Hepatocyte (in vitro differentiated cells): ENCODE measurements around the gene ZEB2. TPM values are rescaled to one million over a fixed set of nuclear protein-coding genes. Genes with fewer than 3 reads are reported as not detected.
A peak's percentile ranks its signal among the peaks of the same experiment; 100 is the strongest.

ENCODE experiments used
- DNase-seq: peaks from one replicate; pipeline ENCODE4 v3.0.0-alpha.2; 2016; ENCODE audit warnings: low spot score
- H2AFZ ChIP-seq: fragments of 200-600 bp; sonication (generic); 2 replicates; pipeline ENCODE4 v1.6.0; 2016; ENCODE audit warnings: antibody characterized with exemption, mild to moderate bottlenecking
- H3K27ac ChIP-seq: fragments of 200-600 bp; sonication (generic); 2 replicates; pipeline ENCODE4 v1.5.1; 2016; ENCODE audit warnings: mild to moderate bottlenecking
- H3K27me3 ChIP-seq: fragments of 200-600 bp; sonication (generic); 2 replicates; pipeline ENCODE4 v1.6.1; 2016
- H3K36me3 ChIP-seq: fragments of 200-600 bp; sonication (generic); replicated peaks from 2 replicates; pipeline ENCODE4 v1.5.1; 2016; ENCODE audit warnings: low read depth; ENCODE audit not compliant: insufficient read depth
- H3K4me1 ChIP-seq: fragments of 200-600 bp; sonication (generic); 2 replicates; pipeline ENCODE4 v1.5.1; 2016; ENCODE audit warnings: mild to moderate bottlenecking, moderate library complexity; ENCODE audit not compliant: insufficient read depth
- H3K4me2 ChIP-seq: fragments of 200-600 bp; sonication (generic); 2 replicates; pipeline ENCODE4 v1.6.0; 2016
- H3K4me3 ChIP-seq: fragments of 200-600 bp; sonication (generic); 2 replicates; pipeline ENCODE4 v1.5.1; 2016; ENCODE audit warnings: mild to moderate bottlenecking
- H3K79me2 ChIP-seq: fragments of 200-600 bp; sonication (generic); 2 replicates; pipeline ENCODE4 v1.6.0; 2017; ENCODE audit warnings: mild to moderate bottlenecking
- H3K9me2 ChIP-seq: fragments of 200-600 bp; sonication (generic); replicated peaks from 2 replicates; pipeline ENCODE4 v1.6.0; 2017; ENCODE audit warnings: mild to moderate bottlenecking; ENCODE audit not compliant: insufficient read depth
- H3K9me3 ChIP-seq: fragments of 200-600 bp; sonication (generic); 2 replicates; pipeline ENCODE4 v1.5.1; 2016; ENCODE audit warnings: low read depth, mild to moderate bottlenecking
- H4K20me1 ChIP-seq: fragments of 200-600 bp; sonication (generic); 2 replicates; pipeline ENCODE4 v1.6.0; 2016; ENCODE audit warnings: mild to moderate bottlenecking; ENCODE audit not compliant: insufficient read depth, poor library complexity, severe bottlenecking
- CTCF ChIP-seq: fragments of 200-600 bp; sonication (generic); IDR thresholded peaks from 2 replicates; pipeline ENCODE4 v1.5.1; 2016; ENCODE audit warnings: antibody characterized with exemption, mild to moderate bottlenecking; ENCODE audit not compliant: poor library complexity
- EZH2 ChIP-seq: fragments of 200-600 bp; sonication (generic); IDR thresholded peaks from 2 replicates; pipeline ENCODE4 v1.6.1; 2016; ENCODE audit warnings: antibody characterized with exemption, mild to moderate bottlenecking, borderline replicate concordance
- EZH2phosphoT487 ChIP-seq: fragments of 200-600 bp; sonication (generic); IDR thresholded peaks from one replicate; pipeline ENCODE4 v1.6.1; 2018; ENCODE audit warnings: antibody characterized with exemption, mild to moderate bottlenecking, low read depth, moderate library complexity; ENCODE audit not compliant: unreplicated experiment, severe bottlenecking
- WGBS: methylation state at CpG from one replicate; pipeline ENCODE4 v1.1.6; 2016; ENCODE audit warnings: low lambda C conversion rate; ENCODE audit errors: missing lambda C conversion rate; 5-methylcytosine and 5-hydroxymethylcytosine counted together
- polyA plus RNA-seq: library from polyadenylated mRNA; unstranded; fragments of >200 nt; fragmentation: Nextera tagmentation; extraction: Ambion mirVana; gene quantifications from 2 replicates; pipeline ENCODE4 v1.2.1, GENCODE V29; 2016
- total RNA-seq: library from RNA; depleted of rRNA; stranded (reverse); fragments of >200 nt; gene quantifications from 2 replicates; pipeline ENCODE4 v1.2.3, GENCODE V29; 2014

ZEB2 gene
- total and polyA plus RNA-seq, 2 experiments from 2014 or later, result 17.8 to 35.5 TPM

GRCh38 chr2:144452989-144453336 is 67.0 kb downstream of the ZEB2 start:
- Histone ChIP-seq H3K27ac (peak overlapping the region; percentile 12), H3K27me3 (peaks cover 69% of the 10 kb centered on the region), H3K4me3 (no peak overlapping the region), H4K20me1 (no peaks in the 10 kb centered on the region), H3K9me3 (no peaks in the 10 kb centered on the region), H3K36me3 (no peaks in the 10 kb centered on the region), H3K9me2 (no peaks in the 10 kb centered on the region), H3K4me2 (peak overlapping the region; percentile 66), H2AFZ (no peak overlapping the region), H3K4me1 (peaks cover 15% of the 10 kb centered on the region), H3K79me2 (peaks cover 30% of the 10 kb centered on the region)
- no peak for DNase-seq
- no peak for TF ChIP-seq EZH2phosphoT487
- TF ChIP-seq EZH2, result no peak
- no peak for TF ChIP-seq CTCF
- 33% methylated on average over 4 of the region's 4 CpGs for WGBS

- Histone ChIP-seq H3K4me3 (no peak overlapping the region), H2AFZ (no peak overlapping the region), H3K79me2 (peaks cover 26% of the 10 kb centered on the region), H4K20me1 (no peaks in the 10 kb centered on the region), H3K27me3 (peaks cover 63% of the 10 kb centered on the region), H3K4me2 (peak overlapping the region; percentile 66), H3K9me2 (no peaks in the 10 kb centered on the region), H3K4me1 (peaks cover 15% of the 10 kb centered on the region), H3K27ac (peak overlapping the region; percentile 12), H3K36me3 (no peaks in the 10 kb centered on the region), H3K9me3 (no peaks in the 10 kb centered on the region)
- WGBS, result 19% methylated on average over 15 of the region's 15 CpGs
- no peak for TF ChIP-seq CTCF
- DNase-seq, result peak; percentile 12
These were observed 67.5 kb downstream of the ZEB2 start for GRCh38 chr2:144452169-144452988.

DNA sequence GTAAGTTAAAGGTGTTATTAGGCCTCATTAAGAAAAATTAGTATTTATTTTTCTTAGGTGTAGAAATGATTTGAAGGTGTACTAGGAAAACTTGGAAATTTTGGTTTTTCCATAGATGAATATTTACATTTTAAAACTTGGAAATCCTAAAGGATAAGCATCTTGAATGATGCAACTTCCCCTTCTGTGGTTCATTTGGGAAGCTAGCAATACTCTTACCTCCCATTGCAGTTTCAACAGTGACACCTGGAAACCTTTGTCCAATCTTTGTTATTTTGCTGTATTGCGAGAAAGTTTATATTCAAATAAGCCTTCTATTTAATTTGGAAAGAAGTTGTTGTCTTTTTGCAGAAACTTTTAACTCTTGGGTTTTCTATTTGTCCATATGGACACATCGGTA is 68.5 kb downstream of the ZEB2 start:
- no peaks in the 10 kb centered on the region for H3K9me3 ChIP-seq
- no peak for DNase-seq
- no peak overlapping the region for H2AFZ ChIP-seq
- WGBS, result 98% methylated on average over 2 of the region's 2 CpGs
- no peaks in the 10 kb centered on the region for H4K20me1 ChIP-seq
- no peaks in the 10 kb centered on the region for H3K36me3 ChIP-seq
- no peak overlapping the region for H3K4me3 ChIP-seq
- H3K27ac ChIP-seq, result no peak overlapping the region
- H3K79me2 ChIP-seq, result peaks cover 22% of the 10 kb centered on the region
- no peak overlapping the region for H3K4me2 ChIP-seq
- no peak for TF ChIP-seq EZH2
- TF ChIP-seq EZH2phosphoT487, result no peak
- TF ChIP-seq CTCF, result no peak
- H3K27me3 ChIP-seq, result peaks cover 54% of the 10 kb centered on the region
- H3K9me2 ChIP-seq, result no peaks in the 10 kb centered on the region
- peaks cover 11% of the 10 kb centered on the region for H3K4me1 ChIP-seq

DNA sequence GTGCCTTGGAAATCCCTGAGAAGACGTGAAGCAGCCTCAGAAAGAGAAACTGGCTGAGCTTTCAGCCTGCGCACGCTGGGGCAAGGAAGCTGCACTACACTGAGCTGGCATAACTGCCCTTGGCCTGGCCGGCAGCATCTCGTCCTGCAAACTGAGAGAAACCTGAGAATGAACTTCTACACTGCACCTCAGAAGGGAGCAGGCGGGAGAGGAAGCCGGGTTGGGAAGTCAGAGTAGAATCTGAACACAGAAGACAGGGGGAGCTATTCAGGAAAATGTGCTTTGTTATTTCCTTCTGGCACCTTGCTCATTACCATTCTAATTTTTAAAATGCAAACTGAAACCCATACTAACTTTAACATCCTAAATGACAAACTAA is 70.9 kb downstream of the ZEB2 start:
- Histone ChIP-seq H3K79me2 (peaks cover 22% of the 10 kb centered on the region), H3K27me3 (peaks cover 43% of the 10 kb centered on the region), H2AFZ (no peak overlapping the region), H3K9me3 (no peaks in the 10 kb centered on the region), H4K20me1 (no peaks in the 10 kb centered on the region), H3K27ac (no peak overlapping the region), H3K4me2 (no peak overlapping the region), H3K4me1 (no peaks in the 10 kb centered on the region), H3K9me2 (no peaks in the 10 kb centered on the region), H3K4me3 (no peak overlapping the region), H3K36me3 (no peaks in the 10 kb centered on the region)
- 59% methylated on average over 7 of the region's 7 CpGs for WGBS
- DNase-seq, result no peak
- TF ChIP-seq EZH2 (no peak), CTCF (peak; percentile 33), EZH2phosphoT487 (no peak)
